GM12892 (cell line): ENCODE data around the gene LAMA2.

ENCODE experiments used
- POLR2A ChIP-seq: IDR thresholded peaks from 2 replicates; pipeline ENCODE4 v1.6.1; 2011; ENCODE audit warnings: low read depth, low read length, control low read depth
- POLR2AphosphoS5 ChIP-seq: IDR thresholded peaks from 2 replicates; pipeline ENCODE4 v1.6.1; 2011; ENCODE audit warnings: low read depth, low read length, control low read depth

GRCh38 chr6:128863983-128864382 is 19.0 kb upstream of the LAMA2 start:
- TF ChIP-seq POLR2A, result no peak
- TF ChIP-seq POLR2AphosphoS5, result no peak
